NCI-H2029 treated with DMSO at 0.1 percent for 48 hours (cell line): ENCODE measurements around the gene KDM1A.

ENCODE experiments used
- DNase-seq: peaks from one replicate; lab custom pipeline; 2025; lab: John Stamatoyannopoulos, UW

Gene KDM1A

GRCh38 chr1:23110391-23110790, 91.1 kb downstream of the KDM1A start:
- DNase-seq, result no peak

GRCh38 chr1:23111600-23112535, 92.6 kb downstream of the KDM1A start:
- DNase-seq, result no peak

DNA sequence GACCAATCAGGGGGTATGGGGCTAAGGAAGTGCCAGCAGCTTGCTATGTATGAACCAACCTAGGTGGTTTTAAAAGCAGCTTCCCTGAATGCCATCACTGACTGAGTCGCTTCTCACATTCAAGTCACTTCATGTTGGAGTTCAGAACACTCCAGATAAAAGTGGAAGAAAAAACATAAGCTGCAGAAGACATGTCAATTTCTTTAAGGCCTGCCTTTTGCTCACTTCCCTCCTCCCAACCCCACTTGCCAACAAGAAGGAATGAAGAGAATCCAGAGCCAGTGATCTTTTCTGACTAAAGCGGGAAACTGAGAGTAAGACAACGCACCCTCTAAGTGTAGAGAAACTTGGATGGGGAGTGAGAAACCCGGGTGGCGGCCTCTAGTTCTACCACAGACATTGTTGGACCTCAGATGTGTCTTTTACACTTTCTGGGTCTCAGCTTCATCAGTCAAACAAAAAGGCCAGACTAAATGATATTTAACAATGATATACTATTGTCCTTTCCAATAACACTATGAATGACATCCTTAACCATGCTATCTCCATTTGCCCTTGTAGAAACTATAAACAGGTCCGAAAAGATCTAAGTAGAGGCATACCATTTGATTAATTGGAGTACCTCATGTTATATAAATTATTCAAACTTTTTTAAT, 95.3 kb downstream of the KDM1A start:
- no peak for DNase-seq

DNA sequence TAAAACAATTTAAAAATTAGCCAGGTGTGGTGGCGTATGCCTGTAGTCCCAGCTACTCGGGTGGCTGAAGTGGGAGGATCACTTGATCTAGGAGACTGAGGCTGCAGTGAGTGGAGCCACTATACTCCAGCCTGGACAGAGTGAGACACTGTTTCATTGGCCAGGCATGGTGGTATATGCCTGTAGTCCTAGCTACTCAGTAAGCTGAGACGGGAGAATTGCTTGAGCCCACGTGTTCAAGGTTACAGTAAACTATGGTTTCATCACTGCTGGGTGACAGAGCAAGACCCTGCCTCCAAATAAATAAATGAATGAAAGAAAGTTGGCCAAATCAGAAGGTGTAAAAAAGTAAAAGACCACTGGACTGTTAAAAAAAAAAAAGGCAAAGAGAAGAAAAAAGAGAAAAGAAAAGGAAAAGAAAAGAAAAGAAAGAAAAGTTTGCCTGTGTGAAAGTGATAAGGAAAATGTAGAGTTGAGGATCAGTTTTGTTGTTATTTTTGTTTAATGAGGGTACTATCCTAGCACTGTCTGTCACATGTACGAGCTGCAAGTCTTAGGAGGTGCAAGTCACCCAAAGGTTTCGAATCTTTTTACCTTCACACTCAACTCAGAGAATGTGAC, 97.1 kb downstream of the KDM1A start:
- DNase-seq, result no peak

DNA sequence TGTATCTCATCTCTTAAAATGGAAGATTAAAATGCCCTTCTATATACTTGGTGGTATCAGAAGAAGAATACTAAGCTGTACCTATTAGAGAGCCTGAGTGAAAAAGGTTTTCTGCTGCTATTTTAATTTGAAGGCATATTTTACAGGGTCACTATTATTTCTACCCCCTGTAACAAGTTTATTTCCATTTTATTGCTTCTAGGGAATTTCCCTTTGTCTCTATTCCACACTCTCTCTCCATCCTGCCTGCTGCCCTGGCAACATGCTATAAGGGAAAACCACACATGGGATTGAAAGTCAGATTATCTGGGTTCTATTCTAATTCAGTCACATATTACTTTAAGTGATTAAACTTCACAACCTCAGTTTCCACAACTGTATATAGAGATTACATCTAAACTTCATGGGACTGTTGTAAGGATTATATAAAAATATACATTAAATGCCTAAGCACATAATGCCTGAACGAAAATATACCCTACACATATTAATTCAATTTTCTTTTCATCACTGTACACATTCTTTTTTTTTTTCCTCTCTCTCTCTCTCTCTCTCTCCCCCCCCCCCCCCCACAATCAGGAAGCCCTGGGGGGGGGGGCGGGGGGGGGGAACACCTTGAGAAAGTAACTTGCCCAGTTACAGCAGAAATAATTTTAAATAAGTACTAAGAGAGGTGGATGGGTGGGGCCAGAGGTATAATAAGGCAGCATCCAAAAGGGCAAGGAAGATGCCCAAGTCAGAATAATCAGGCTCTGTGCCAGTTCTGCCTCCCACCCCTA, 97.8 kb downstream of the KDM1A start:
- DNase-seq, result no peak

DNA sequence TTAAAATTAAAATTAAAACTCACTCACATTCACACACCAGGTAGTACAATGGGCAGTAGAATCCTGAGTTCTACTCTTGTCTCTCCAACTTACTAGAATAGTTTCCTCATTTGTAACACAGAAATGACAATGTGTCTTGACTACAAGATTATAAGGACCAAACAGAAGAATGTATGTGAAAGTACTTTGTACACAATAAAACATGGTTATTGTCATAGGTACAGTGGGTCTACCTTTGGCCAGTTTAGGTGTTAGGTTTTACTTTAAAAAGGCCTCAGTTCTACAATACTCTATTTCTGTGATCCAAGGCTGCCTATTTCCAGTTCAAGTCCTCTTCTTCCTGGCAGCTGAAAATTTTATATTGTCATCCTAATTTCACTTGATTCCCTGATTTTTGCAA, 99.1 kb downstream of the KDM1A start:
- no peak for DNase-seq

DNA sequence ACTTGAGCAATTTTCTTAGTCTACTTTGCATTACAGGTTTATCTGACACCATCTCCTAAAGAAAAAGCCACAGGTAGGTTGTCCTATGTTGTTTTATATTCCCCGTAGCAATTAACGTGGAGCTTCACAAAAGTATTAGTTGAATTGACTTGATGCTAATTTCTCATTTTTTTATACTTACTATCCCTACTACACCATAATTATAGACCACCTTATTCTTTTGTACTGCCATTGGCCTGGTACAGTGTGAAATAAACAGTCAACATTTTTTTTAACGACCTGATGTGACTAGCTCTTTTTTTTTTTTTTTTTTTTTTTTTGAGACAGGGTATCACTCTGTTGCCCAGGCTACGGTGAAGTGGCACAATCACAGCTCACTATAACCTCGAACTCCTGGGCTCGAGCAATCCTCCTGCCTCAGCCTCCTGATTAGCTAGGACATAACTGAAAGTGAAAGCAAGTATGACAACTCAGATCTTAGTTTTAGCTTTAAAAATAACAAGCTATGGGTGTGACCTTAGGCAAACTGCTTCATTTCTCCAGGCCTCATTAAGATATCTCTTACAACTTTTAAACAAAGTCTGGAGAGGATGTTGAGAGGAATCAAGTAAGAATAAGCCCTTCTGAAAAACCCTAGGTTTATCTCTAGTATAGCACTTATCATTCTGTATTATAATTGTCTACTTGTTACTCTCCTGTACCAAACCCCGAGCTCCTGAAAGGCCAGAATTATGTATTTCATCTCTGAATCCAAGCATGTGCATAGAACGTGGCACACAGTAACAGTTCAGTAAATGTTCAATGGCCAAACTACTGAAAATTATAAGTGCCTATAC, 99.9 kb downstream of the KDM1A start:
- peak; percentile 2 for DNase-seq

DNA sequence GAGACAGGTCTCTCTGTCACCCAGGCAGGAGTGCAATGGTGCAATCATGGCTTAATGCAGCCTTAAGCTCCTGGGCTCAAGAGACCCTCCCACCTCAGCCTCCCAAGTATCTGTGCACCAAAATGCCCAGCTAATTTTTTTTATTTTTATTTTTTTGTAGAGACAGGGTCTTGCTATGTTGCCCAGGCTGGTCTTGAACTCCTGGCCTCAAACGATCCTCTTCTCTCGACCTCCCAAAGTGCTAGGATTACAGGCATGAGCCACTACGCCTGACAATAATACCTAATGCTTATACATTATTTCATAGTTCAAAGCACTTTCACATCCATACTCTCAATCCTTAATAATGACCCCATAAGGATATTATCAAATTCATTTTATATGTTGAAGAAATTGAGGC, 101.1 kb downstream of the KDM1A start:
- no peak for DNase-seq

- no peak for DNase-seq
These were observed 102.9 kb downstream of the KDM1A start for GRCh38 chr1:23122023-23122748.

GRCh38 chr1:23122796-23123195, 103.5 kb downstream of the KDM1A start:
- DNase-seq, result no peak

GRCh38 chr1:23123528-23123927, 104.3 kb downstream of the KDM1A start:
- no peak for DNase-seq

DNA sequence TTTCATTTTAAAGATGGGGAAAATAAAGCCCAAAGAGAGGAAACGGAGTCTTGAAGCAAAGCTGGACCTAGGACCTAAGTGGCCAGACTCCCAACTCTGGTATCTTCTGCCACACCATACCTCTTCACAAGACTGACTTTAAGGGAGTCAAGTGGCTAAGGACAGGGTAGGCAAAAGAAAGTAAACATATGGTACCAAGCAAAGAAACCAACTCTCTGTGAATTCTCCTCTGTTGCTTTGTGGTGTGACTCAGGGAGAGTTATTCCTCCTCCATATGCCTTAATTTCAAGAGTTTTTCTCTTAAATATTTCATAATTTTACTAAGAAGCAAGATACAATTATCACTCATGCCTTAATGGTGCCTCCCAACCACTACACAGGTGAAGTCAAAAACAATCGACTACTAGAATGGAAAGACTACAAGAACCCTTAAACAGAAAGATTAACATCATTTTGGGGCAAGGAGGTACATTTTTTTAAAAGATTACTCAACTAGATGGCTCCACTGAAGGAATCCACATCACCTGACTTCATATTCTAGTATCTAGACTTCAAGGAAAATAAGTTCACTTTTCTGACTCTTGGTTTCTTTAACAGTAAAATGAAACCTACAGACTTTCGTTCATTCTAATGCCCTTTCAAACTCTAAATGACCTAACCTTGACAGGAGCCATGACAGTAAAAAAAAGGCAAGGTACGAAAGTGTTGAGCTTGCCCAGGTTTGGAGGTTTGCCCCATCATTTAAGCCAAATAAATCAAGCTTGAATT, 105.2 kb downstream of the KDM1A start:
- no peak for DNase-seq

DNA sequence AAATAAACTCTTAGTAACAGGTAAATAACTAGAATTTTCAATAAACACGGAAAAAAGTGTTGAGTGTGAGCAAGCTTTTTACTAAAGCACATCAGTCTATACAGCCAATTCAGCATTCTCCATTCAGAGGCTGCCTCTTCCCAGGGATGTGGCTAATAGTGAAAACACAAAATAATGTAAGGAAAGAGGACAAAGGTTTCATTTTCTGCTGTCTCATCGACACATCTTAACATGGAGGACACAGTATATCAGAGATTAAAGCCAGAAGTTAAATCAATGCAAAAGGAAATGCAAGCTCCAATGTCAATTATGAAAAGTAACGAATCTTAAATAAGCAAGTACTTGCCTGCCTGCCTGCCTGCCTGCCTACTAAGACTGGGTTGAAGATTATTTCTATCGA, 106.2 kb downstream of the KDM1A start:
- no peak for DNase-seq

DNA sequence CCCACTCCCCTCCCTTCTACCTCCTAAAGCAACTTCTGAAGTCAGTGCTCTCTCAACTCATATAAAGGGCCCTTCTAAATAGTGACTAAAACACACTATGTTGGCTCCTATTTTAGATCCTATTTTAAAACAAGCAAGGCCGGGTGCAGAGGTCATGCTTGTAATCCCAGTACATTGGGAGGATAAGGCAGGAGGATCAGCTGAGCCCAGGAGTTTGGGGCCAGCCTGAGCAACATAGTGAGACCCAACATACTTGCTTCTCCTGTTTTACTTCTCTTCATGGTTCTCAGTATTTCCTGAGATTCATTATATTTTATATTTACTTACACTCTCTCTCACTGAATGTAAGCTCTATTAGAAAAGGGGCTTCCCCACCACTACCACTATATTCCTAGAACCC, 106.9 kb downstream of the KDM1A start:
- DNase-seq, result no peak

DNA sequence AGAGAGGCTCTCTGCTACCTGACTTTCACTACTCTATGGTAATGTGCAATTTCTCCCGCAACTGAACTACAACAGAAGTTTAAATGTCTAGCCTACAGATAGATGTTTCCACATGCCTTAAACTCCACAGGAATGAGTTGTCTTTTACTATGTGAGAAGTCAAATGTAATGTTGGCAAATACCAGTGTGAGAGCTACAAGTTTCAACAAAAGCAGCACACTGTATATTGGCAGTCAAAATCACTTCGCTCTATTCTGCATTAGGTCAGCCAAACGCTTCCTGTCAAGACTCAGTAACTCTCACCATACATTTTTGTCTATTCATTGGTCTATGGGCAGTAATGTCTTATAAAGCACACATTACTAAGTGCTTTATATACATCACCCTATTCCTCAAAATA, 107.5 kb downstream of the KDM1A start:
- no peak for DNase-seq

- DNase-seq, result no peak
These were observed 110.6 kb downstream of the KDM1A start for GRCh38 chr1:23129846-23130245.

- DNase-seq, result no peak
These were observed 112.8 kb downstream of the KDM1A start for GRCh38 chr1:23132033-23132432.
